Left hindlimb (tissue), 1 donor: Measurements from ENCODE around the gene PFKFB3.
"Not testable (repeated sequence)": the region's sequence is repeated elsewhere in the genome, so short reads cannot be mapped to it uniquely, and the experiment has no call there.

Source experiments
- DNase-seq: peaks from one replicate; pipeline ENCODE4 v3.0.0-alpha.2; 2018

PFKFB3 gene

DNA sequence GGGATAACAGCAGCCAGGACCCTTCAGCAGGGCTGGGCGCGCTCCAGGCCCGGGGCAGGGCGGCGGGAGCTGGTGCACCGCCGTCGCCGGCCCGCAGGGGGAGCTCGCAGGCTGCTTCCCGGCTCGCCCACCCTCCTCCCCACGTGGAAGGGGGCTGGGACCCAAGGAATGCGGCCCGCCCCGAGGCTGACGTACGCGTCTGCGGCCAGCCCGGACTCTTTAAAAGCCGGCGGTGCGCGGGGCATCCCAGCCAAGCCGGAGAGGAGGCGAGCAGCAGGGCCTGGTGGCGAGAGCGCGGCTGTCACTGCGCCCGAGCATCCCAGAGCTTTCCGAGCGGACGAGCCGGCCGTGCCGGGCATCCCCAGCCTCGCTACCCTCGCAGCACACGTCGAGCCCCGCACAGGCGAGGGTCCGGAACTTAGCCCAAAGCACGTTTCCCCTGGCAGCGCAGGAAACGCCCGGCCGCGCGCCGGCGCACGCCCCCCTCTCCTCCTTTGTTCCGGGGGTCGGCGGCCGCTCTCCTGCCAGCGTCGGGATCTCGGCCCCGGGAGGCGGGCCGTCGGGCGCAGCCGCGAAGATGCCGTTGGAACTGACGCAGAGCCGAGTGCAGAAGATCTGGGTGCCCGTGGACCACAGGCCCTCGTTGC, at the start of gene PFKFB3:
PFKFB3 (plus strand) TSS at position 249 of the 647 bp plus-strand sequence; CDS start at position 578, 329 bp downstream.
- peak; percentile 96 for DNase-seq

DNA sequence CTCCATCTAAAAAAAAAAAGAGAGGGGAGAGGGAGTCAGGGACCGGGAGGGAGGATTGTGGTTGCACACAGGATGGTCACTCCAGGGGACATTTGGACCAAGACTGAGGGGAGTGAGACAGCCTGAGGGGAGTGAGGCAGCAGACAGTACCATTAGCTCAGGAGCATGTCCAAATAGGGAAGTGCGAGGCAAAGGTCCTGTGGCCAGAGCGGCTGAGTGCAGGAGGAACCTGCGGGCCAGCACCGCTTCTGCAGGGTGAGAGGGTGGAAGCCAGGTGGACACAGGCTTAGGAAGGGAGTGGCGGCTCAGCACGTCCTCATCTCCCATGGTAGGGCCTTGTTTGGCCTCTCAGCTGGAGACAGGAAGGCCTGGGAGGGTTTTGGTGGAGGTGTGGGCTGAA, 48.9 kb upstream of the PFKFB3 start:
- DNase-seq = no peak

DNA sequence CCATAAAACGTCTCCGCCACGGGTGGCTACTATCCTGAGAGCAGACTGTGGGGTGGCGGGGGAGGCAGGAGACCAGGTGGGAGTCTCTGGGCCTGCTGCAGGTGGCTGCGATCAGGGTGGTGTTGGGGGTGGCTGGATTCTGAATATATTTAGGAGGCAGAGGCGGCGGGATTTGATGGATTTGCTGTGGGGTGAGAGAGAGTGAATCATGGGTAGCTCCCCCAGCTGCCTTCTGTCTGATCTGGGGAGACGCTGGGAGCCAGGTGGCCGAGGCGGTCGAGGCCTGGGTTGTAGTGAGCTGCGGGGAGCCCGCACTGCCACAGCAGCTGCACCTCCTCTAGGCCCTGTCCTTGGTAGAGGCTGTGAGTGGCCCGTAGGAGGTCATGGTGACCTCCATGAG, 48.2 kb upstream of the PFKFB3 start:
- DNase-seq = no peak

DNA sequence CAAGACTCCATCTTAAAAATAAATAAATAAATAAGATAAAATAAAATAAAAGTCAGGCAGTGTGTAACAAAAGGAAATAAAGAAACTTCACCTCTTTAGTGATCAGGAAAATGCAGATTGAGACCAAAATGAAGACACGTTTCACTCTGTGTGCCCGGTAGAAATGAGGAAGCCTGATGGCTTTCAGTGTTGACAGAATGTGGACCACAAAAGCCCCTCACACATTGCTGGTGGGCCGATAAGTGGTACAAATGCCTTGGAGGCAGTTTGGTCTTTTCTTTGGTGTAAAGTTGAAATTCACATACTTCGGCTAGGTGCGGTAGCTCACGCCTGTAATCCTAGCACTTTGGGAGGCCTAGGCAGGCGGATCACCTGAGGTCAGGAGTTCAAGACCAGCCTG, 44.5 kb upstream of the PFKFB3 start:
- DNase-seq = no peak

DNA sequence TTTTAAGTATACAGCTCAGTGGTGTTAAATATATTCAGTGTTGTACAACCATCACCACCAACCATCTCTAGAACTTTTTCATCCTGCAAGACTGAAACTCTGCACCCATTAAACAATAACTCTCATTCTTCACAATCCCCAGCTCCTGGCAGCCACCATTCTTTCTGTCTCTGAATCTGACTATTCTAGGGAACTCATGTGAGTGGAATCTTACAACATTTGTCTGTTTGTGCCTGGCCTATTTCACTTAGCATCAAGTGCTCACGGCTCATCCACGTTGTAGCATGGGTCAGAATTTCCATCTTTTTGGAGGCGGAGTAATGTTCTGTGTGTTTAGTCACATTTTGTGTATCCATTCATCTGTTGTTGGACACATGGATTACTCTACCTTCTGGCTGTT, 40.8 kb upstream of the PFKFB3 start:
- no peak for DNase-seq

DNA sequence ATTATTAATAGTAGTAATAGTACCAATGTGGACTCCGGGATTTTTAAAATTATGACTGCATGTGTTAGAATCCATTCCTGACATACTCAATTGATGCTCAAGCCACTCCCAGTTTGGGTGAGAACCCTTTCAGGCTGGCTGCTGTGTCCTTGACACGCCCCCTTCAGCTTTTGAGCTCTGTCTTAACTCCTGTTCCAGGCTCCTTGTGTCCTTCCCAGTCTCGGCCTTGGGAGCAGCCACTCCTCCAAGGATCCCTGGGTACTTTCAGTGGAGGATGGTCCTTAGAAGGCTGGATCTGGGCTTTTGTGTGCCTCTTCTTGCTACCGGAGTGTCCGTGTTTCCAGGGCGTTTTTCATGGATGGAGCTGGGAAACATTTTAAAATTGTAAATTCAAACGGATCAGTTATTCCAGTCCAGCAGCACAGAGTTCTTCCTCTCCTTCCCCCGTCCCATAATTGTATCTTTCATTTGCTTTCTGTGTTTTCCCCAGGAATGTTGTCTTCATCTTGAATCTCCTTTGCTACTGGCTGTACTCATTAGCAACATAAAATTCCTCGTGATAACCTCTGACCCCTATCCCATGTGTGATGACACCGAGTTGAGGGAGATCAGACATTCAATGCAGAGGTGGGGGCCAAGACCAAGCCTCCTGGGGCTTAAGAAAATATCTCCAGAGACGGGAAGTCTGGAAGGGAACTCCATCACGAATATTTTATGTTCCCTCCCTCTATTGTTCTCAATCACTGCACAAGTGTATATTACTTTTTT, 40.0 kb upstream of the PFKFB3 start:
- no peak for DNase-seq

DNA sequence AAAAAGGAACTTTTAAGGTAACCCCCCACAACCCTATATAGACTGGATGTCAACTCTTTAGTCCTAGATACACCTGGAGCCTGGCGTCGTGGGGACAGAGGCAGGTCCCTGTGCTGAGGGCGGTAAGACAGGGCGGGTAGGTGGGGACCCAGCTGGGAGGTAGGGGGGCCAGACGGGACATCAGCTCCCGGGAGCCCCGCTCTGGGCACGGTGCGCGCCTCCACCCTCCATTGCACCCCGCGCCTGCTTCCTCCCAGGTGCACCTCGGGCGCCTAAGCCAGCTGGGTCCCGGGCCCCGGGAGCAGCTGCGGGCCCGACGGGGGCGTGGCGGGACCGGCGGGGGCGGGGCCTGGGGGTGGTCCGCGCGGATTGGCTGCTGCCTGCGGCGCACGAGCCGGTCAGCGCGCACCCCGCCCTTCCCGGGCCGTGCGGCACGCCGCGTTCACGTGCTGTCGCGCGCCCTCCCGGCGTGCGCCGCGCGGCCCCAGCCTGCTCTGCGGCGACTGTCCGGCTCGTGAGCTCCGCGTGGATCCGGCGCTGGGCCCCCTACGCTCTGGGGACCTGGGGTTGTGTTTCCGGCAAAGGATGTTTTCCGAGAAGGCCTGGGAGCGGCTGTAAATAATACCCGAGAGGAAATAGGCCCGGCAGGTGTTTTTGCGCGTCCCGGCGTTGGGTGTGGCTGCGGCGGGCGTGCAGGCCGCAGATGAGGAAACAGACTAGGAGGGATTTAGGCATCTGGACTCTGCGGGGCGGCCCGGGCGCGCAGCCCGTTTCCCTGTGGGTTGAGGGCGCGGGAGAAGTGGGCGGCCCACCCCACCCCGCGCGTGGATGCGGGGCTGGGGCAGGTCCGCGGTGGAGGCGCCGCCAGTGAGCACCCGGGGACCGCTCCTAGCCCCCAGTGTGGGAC, 39.1 kb upstream of the PFKFB3 start:
- peak; percentile 91 for DNase-seq

DNA sequence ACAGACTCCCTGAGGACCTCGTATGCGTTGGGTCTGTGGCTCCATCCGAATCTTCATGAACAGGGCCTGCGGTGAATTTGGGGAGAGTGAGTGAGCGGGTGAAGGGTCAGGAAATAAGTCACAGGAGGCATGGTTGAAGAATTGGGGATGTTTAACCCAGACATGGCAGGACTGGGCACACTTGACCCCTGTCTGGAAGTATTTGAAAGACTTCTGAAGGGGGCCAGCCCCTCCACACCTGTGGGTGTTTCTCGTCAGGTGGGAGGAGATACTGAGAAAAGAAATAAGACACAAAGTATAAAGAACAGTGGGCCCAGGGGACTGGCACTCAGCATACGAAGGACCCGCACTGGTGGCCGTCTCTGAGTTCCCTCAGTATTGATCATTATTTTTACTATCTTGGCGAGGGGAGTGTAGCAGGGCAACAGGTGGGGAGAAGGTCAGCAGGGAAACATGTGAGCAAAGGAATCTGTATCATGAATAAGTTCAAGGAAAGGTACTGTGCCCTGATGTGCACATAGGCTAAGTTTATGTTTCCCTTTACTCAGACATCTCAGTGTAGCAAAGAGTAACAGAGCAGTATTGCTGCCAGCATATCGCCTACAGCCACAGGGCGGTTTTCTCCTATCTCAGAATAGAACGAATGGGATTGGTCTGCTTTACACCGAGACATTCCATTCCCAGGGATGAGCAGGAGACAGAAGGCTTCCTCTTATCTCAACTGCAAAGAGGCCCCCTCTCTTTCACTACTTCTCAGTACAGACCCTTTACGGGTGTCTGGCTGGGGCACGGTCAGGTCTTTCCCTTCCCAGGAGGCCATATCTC, 38.2 kb upstream of the PFKFB3 start:
- DNase-seq = no peak

DNA sequence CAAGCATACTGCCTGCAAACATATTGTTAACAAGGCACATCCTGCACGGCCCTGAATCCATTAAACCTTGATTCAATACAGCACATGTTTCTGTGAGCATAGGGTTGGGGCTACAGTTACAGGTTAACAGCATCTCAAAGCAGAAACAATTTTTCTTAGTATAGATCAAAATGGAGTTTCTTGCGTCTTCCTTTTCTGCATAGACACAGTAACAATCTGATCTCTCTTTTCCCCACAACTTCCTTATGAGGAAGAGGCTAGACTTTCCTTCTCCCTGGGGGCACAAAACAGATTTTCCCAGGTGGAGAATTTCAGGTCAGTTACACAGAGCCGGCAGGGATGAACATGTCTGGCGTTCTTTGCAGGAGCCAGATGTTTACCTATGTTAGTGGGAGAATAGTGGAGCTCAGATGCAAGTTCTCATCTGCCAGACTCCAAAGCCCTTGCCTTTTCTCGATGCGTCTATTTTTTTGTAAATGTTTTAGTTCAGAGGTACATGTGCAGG, 37.5 kb upstream of the PFKFB3 start:
- no peak for DNase-seq

DNA sequence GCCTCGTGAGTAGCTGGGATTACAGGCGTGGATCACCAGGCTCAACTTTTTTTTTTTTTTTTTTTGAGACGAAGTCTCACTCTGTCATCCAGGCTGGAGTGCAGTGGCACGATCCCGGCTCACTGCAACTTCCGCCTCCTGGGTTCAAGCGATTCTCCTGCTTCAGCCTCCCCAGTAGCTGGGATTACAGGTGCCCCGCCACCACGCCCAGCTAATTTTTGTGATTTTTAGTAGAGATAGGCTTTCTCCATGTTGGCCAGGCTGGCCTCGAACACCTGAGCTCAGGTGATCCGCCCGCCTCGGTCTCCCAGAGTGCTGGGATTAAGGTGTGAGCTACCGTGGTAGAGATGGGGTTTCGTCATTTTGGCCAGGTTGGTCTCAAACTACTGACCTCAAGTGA, 36.8 kb upstream of the PFKFB3 start:
- DNase-seq = not testable (repeated sequence)

DNA sequence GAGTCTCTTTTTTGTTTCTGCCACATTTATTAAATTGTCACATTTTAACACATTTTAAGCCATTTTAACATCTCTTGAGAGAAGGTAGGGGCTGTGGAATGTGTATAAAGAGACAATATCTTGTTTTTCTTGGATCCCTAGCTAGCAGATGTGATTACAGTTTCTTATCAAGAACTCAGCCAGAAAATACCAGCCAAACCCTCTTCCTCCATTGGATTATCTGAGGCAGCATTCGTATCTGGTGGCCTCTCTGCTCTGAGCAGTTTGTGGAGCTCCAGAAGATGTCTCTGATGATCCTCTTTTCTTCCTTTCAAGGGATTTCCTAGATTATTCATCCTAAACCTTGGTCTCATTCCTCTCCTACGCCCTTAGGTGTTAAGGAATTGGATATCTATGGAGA, 35.3 kb upstream of the PFKFB3 start:
- no peak for DNase-seq

DNA sequence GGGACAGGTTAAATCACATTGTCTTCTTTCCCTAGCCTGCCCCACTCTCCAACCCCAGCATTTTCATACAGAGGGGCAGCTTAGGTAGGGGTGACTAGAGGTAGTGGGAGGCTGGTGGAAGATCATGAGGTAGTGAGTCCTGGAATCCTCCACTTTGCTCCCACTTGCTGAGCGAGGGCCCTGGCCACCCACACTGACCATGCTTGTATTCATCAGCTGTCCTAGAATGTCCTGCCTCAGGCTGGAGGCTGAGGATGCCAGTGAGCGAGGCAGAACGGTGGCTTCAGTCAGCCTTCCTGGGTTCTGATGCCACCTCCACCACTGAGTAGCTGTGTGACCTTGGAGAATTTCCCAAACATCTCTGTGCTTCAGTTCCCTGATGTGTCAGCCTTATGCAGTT, 34.6 kb upstream of the PFKFB3 start:
- DNase-seq = no peak

DNA sequence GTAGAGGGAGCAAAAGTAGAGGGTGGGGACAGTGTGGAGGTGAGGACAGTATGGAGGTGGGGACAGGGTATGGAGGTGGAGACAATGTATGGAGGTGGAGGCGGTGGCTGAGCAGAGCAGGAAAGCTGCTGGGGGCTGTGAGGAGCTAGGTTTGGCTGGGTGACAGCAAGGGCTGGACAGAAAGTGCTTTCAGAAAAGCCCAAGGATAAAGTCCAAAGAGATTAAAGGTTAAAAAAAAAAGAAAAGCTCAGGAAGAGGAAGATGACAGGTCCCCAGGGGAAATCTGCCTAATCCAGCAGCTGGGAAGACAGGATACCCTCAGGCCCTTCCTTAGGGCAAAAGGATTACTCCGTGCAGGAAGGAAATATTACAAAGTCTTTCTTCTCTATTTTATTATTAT, 32.1 kb upstream of the PFKFB3 start:
- DNase-seq = no peak

DNA sequence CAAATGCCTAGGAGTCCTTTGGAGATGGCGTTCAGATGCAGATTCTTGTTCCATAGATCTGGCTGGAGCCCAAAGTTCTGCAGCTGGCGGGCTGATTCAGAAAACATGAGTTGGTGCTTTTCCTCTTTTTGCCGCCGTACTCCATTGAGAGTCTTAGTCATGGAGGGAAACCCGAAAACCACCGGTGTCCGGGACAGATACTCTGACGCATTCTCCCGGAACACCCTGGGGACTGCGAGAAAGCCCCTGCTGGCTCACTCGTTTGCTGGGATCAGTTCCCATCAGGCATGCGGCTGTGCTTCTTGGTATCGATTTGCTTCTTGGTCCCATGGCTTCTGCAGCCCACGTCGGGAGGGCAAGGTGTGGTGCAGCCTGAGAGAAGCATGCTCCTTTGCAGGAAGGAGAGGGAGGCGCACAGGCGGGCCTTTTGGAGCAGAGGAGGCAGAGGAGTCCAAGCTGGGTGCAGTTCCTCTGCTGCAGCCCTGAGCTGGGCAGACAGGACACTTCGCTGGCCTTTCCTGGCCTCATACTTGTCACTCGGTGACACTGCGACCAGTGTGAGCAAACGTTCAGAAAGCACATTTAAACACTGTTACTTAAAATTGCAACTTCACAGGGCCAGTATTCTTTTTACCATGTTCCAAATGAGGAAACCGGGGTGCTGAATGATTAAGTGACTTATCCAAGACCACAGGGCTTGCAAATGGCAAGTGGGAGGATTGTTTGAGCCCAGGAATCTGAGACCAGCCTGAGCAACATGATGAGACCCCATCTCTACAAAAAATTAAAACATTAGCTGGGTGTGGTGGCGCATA, 30.6 kb upstream of the PFKFB3 start:
- peak; percentile 55 for DNase-seq

DNA sequence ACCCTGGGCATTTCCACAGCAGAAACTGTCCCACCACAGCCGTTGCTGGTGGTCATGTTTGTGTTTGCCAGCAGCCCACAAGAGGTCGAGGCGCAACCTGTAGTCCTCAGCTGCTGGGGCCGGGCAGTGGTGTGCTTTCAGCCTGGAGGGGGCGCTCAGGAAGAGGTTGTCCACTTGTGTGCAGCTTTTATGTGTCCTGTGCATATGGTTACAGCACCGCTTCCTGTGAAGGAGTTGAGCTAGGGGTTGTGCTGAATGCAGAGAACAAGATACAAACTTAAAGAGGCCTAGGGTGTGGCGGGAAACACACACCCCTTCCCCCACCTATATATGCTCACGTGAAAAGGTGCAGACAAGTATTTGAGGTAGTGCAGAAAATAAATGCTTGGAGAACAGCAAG, 29.5 kb upstream of the PFKFB3 start:
- DNase-seq = no peak

DNA sequence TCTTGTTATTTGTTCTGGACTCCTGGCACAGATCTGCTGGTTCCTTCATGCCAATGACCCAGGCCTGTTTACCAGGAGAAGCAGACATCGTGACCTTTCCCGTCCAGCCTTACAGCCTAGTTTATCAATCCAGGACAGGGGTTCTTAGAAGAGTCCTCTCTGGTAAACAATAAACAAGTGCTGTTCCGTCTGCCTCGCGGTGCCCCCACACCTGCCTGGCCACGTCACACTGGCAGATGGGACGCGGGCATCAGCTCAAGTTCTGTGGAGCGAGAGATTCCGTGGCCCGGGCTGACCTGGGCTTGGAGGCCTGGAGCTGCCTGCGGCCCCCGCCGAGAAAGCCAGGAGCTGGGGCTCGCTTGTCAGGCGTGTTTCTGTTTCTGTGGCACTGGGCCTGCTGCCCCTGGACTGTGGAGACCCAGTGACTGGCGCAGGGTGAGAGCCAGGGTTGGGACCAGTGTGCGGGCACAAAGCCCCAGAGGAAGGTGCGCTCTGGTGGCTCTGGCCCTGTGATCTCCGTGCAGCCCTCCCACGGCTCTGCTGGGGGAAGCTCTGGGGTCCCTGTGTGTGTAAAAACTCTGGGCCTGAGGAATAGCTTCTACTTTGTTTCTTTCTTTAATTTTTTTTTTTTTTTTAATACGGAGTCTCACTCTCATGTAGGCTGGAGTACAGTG, 28.4 kb upstream of the PFKFB3 start:
- DNase-seq = no peak

DNA sequence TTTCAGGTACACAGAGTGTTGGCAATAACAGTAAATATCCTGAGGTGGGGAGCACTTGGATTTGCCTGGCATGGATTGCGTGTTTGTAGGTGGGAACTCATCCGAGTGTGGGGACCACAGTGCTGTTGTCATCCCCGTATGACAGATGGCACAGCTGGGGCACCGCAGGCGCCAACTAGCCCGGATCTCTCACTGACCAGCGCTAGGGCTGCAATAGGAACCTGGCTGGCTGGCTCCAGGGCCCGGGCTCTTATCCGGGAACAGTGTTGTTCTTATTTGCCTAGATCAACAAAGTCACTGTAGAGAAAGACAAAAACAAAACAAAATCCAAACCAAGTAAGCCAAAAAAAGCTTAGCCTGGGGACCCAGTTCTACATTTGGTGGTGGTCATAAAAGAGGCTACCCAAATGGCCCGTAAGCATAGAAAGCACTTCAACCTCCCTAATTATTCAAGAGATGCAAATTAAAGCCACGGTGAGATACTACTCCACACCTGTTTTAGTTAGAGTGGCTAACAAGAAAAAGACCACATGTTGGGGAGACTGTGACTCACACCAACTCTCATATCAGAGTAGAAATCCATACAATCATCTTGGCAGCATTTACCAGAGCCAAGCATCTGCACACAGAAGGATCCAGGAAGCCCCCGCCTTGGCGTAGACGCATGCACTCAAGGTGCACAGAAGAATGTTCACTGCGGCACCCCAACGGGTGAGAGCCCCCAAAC, 27.2 kb upstream of the PFKFB3 start:
- DNase-seq = no peak

DNA sequence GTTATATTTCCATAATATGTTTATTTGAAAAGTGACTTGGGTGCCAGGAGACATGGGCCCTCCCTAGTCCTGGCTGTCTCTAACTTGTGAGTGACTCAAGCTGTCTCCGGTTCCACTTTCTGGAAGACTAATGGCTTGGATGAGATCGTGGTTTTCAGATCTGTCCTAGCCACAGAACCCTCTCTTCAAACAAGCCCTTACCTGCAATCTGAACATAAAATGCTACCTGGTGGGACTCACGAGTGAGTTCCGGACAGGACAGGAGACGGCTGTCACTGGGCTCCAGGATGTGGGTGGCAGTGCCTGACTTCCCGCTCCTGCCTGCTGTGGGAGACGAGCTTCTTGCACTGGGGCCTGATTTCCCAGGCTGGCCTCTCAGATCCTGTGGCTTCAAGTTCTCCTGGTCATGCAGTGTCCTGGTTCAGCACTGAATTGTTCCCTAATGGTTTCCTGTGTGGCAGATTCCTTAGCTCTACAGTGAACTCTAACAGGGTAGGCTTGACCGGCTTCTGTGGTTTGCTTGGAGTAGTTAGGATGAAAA, 26.0 kb upstream of the PFKFB3 start:
- no peak for DNase-seq

DNA sequence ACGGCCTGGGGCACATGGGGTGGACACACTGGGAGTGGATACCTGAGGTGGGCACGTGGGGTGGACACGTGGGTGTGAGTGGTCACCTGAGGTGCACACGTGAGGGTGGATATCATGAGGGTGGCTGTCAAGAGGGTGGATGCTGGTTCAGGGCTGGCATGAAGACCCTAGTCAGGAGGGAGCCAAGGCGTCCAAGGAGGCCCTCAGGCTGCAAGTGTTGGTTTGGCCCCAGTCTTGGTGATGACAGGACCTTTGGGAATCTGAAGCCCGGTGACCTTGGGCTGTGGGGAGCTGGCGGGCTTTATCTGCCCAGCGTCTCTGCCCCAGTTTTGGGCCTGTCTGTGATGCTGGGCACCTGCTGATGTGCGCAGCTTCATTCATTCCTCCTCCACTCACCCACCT, 24.9 kb upstream of the PFKFB3 start:
- no peak for DNase-seq

DNA sequence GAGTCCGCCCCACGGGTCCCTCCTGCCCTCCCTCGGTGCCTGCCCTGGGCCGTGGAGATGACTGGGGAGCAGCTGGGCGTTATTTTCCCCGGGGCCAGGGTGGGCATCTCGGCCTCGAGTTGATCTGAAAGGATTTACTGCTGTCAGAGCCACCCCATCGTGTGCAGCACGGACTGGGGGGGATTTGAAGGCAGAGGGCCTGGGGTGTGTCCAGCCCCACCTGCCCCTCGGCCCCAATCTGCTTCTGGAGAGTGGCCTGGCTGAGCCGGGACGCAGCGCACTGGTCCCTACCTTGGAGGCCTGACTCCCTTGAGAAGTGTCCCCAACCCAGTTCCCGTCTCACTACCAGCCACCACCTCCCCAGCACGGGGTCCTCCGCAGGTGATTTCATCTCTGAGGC, 24.2 kb upstream of the PFKFB3 start:
- DNase-seq = no peak
